H1 (cell line): ENCODE data around the gene TOP3B. TPM values are rescaled to one million over a fixed set of nuclear protein-coding genes. Genes with fewer than 3 reads are reported as not detected.

Experiments
- CTCF ChIA-PET: fragments of 300-600 bp; sonication (Branson Sonifier 250); formaldehyde crosslinking; loops from one replicate; lab custom pipeline; 2021; ENCODE audit not compliant: partially characterized antibody; lab: Charles Lee
- POLR2A ChIA-PET: fragments of 300-600 bp; sonication (Branson Sonifier 250); formaldehyde crosslinking; loops from one replicate; lab custom pipeline; 2021; ENCODE audit warnings: inconsistent platforms; ENCODE audit not compliant: partially characterized antibody; lab: Charles Lee
- DNase-seq, 2 experiments: peaks; one replicate each; pipeline versions ENCODE4 v3.0.0 to v3.0.0-alpha.2; 2010 to 2022; ENCODE audit warnings: low spot score in 2 of 2, low read depth in 1 of 2, mixed read lengths in 1 of 2
- FAIRE-seq: peaks from 2 replicates; lab custom pipeline; 2011; peaks lifted over from hg19 to GRCh38; lab: Jason Lieb, UNC
- H2AFZ ChIP-seq: 2 replicates; pipeline ENCODE4 v1.8.1; 2012; ENCODE audit warnings: low read length, inconsistent platforms
- H2AK5ac ChIP-seq: 2 replicates; pipeline ENCODE4 v1.6.1; 2013; ENCODE audit warnings: low read depth, low read length
- H2BK120ac ChIP-seq: replicated peaks from 2 replicates; pipeline ENCODE3; 2013; ENCODE audit warnings: low read depth, low read length, inconsistent platforms
- H2BK12ac ChIP-seq: 2 replicates; pipeline ENCODE4 v1.6.1; 2013; ENCODE audit warnings: low read depth, low read length
- H2BK15ac ChIP-seq: 2 replicates; pipeline ENCODE4 v1.6.1; 2013; ENCODE audit warnings: low read length
- H2BK20ac ChIP-seq: 2 replicates; pipeline ENCODE4 v1.6.1; 2013; ENCODE audit warnings: low read length
- H2BK5ac ChIP-seq: 2 replicates; pipeline ENCODE4 v1.6.1; 2013; ENCODE audit warnings: low read depth, low read length
- H3K14ac ChIP-seq: 2 replicates; pipeline ENCODE4 v1.6.1; 2013; ENCODE audit warnings: inconsistent platforms; ENCODE audit not compliant: insufficient read length
- H3K18ac ChIP-seq: 2 replicates; pipeline ENCODE4 v1.6.1; 2013; ENCODE audit warnings: low read length; ENCODE audit errors: extremely low read depth
- H3K23ac ChIP-seq: 2 replicates; pipeline ENCODE4 v1.6.1; 2013; ENCODE audit warnings: inconsistent platforms; ENCODE audit not compliant: insufficient read length
- H3K23me2 ChIP-seq: 2 replicates; pipeline ENCODE4 v1.6.1; 2013; ENCODE audit warnings: low read depth, low read length
- H3K27ac ChIP-seq: 2 replicates; pipeline ENCODE4 v1.6.1; 2011; ENCODE audit warnings: low read depth, low read length, inconsistent platforms
- H3K27me3 ChIP-seq, 4 experiments: replicated peaks in 1 of 4; 1 replicate in 1 of 4; 2 replicates in 3 of 4; pipeline versions ENCODE4 v1.6.1 to v1.8.1; 2011 to 2013; ENCODE audit warnings: low read length in 3 of 4, mild to moderate bottlenecking in 3 of 4, inconsistent platforms in 2 of 4, mixed read lengths in 2 of 4, moderate library complexity in 1 of 4; ENCODE audit not compliant: control insufficient read depth in 3 of 4, insufficient read depth in 3 of 4; ENCODE audit errors: extremely low read depth in 1 of 4
- H3K36me3 ChIP-seq, 4 experiments: 2 replicates each; pipeline versions ENCODE4 v1.6.1 to v1.8.1; 2011 to 2013; ENCODE audit warnings: mild to moderate bottlenecking in 4 of 4, low read length in 3 of 4, moderate library complexity in 2 of 4, control low read depth in 1 of 4, inconsistent platforms in 1 of 4; ENCODE audit not compliant: insufficient read depth in 4 of 4, control insufficient read depth in 2 of 4
- H3K4ac ChIP-seq: replicated peaks from 2 replicates; pipeline ENCODE3; 2013; ENCODE audit warnings: low read length, low read depth, mixed read lengths, inconsistent platforms; ENCODE audit not compliant: insufficient read length
- H3K4me1 ChIP-seq, 4 experiments: replicated peaks in 1 of 4; 1 replicate in 1 of 4; 2 replicates in 3 of 4; pipeline versions ENCODE4 v1.6.1 to v1.8.1; 2011 to 2013; ENCODE audit warnings: low read length in 3 of 4, inconsistent platforms in 2 of 4, mixed read lengths in 1 of 4; ENCODE audit not compliant: insufficient read depth in 4 of 4, control insufficient read depth in 3 of 4
- H3K4me2 ChIP-seq, 2 experiments: 2 replicates each; pipeline versions ENCODE4 v1.6.1 to v1.8.1; 2011 to 2013; ENCODE audit warnings: low read depth in 2 of 2, low read length in 2 of 2, control low read depth in 1 of 2, inconsistent platforms in 1 of 2, mild to moderate bottlenecking in 1 of 2; ENCODE audit not compliant: insufficient read depth in 1 of 2
- H3K4me3 ChIP-seq, 4 experiments: fragments of 200-600, 300-600 bp in 1 of 4; sonication (generic), shearing (Covaris generic), sonication (Bioruptor Twin) in 1 of 4; 2 replicates each; pipeline versions ENCODE4 v1.5.1 to v1.8.1; 2011 to 2016; ENCODE audit warnings: low read length in 4 of 4, low read depth in 3 of 4, control low read depth in 2 of 4, inconsistent platforms in 2 of 4, mild to moderate bottlenecking in 2 of 4, mixed read lengths in 1 of 4, moderate library complexity in 1 of 4; ENCODE audit not compliant: insufficient read depth in 2 of 4; ENCODE audit errors: extremely low read depth in 1 of 4
- H3K56ac ChIP-seq: replicated peaks from 2 replicates; pipeline ENCODE3; 2013; ENCODE audit warnings: low read depth, mild to moderate bottlenecking, mixed read lengths, low read length, inconsistent platforms; ENCODE audit not compliant: insufficient read length
- H3K79me1 ChIP-seq: 2 replicates; pipeline ENCODE4 v1.6.1; 2013; ENCODE audit warnings: low read depth, low read length, control low read depth
- H3K79me2 ChIP-seq, 2 experiments: 2 replicates each; pipeline versions ENCODE4 v1.6.1 to v1.8.1; 2012 to 2013; ENCODE audit warnings: low read length in 2 of 2, mild to moderate bottlenecking in 2 of 2, inconsistent platforms in 1 of 2; ENCODE audit not compliant: insufficient read depth in 2 of 2, control insufficient read depth in 1 of 2
- H3K9ac ChIP-seq, 4 experiments: replicated peaks in 1 of 4; 1 replicate in 1 of 4; 2 replicates in 3 of 4; pipeline versions ENCODE4 v1.6.1 to v1.8.1; 2011 to 2013; ENCODE audit warnings: low read depth in 3 of 4, low read length in 3 of 4, control low read depth in 2 of 4, mild to moderate bottlenecking in 2 of 4, moderate library complexity in 2 of 4, inconsistent platforms in 1 of 4; ENCODE audit errors: extremely low read depth in 1 of 4
- H3K9me3 ChIP-seq, 2 experiments: 2 replicates each; pipeline versions ENCODE4 v1.6.1 to v1.8.1; 2012 to 2013; ENCODE audit warnings: mild to moderate bottlenecking in 2 of 2, moderate library complexity in 2 of 2, control low read depth in 1 of 2, inconsistent platforms in 1 of 2, low read depth in 1 of 2, low read length in 1 of 2, mixed read lengths in 1 of 2; ENCODE audit not compliant: insufficient read depth in 2 of 2
- H4K20me1 ChIP-seq, 2 experiments: replicated peaks in 1 of 2; 2 replicates each; pipeline versions ENCODE3 to v1.8.1; 2011 to 2013; ENCODE audit warnings: inconsistent platforms in 2 of 2, low read length in 2 of 2, mild to moderate bottlenecking in 1 of 2; ENCODE audit not compliant: insufficient read depth in 2 of 2, control insufficient read depth in 1 of 2
- H4K5ac ChIP-seq: 2 replicates; pipeline ENCODE4 v1.6.1; 2013; ENCODE audit warnings: low read length, low read depth, mixed read lengths, inconsistent platforms; ENCODE audit not compliant: insufficient read length
- H4K8ac ChIP-seq: 2 replicates; pipeline ENCODE4 v1.8.0; 2013; ENCODE audit warnings: mild to moderate bottlenecking, moderate library complexity, low read length, inconsistent platforms; ENCODE audit not compliant: insufficient read depth; ENCODE audit errors: extremely low read depth
- H4K91ac ChIP-seq: replicated peaks from 2 replicates; pipeline ENCODE3; 2013; ENCODE audit warnings: low read length, mixed read lengths, inconsistent platforms; ENCODE audit not compliant: insufficient read length
- KDM5A ChIP-seq: fragments of 200-600 bp; IDR thresholded peaks from 2 replicates; pipeline ENCODE4 v1.7.1; 2012; ENCODE audit warnings: mild to moderate bottlenecking, low read length, inconsistent platforms, mixed read lengths
- SP2 ChIP-seq: IDR thresholded peaks from 2 replicates; pipeline ENCODE4 v1.6.1; 2012; ENCODE audit warnings: mild to moderate bottlenecking, low read length, inconsistent platforms
- SP4 ChIP-seq: IDR thresholded peaks from 2 replicates; pipeline ENCODE4 v1.6.1; 2012; ENCODE audit warnings: low read length, inconsistent platforms
- ZNF274 ChIP-seq: IDR thresholded peaks from 2 replicates; pipeline ENCODE4 v1.7.0; 2012; ENCODE audit warnings: low read length, borderline replicate concordance; ENCODE audit errors: extremely low read depth
- WGBS, 2 experiments: shearing (Covaris generic) in 1 of 2; methylation state at CpG; one replicate each; pipeline versions ENCODE4 v1.1.6 to v1.1.7; 2013 to 2015; ENCODE audit warnings: low lambda C conversion rate in 2 of 2, mixed read lengths in 2 of 2, inconsistent platforms in 1 of 2, low coverage in 1 of 2, missing lambda C conversion rate in 1 of 2; ENCODE audit not compliant: insufficient replicate concordance in 2 of 2, insufficient coverage in 1 of 2, insufficient read length in 1 of 2; ENCODE audit errors: extremely low coverage in 1 of 2, missing lambda C conversion rate in 1 of 2; 5-methylcytosine and 5-hydroxymethylcytosine counted together
- polyA plus RNA-seq, 7 experiments: library from polyadenylated mRNA; depleted of rRNA in 3 of 7; stranded (reverse) in 5 of 7; unstranded in 2 of 7; fragments of >200 nt in 5 of 7; fragments of 200-250 nt in 2 of 7; gene quantifications; 1 replicate in 5 of 7; 2 replicates in 1 of 7; 4 replicates in 1 of 7; pipeline versions ENCODE4 v1.2.1 to v1.2.3, GENCODE V29; 2011 to 2013; ENCODE audit warnings: missing spikeins in 2 of 7, mixed read lengths in 2 of 7
- total RNA-seq: library from RNA; stranded (reverse); fragmentation: NEBNext Ultra II Directional; extraction: Animal tissue kit (Norgen Biotek cat#: 25700); gene quantifications from 2 replicates; pipeline ENCODE4 v1.2.1, GENCODE V29; 2021

The TOP3B gene
- total and polyA plus RNA-seq, 2 of the 8 experiments (the other 6 are each of a cell fraction or from before 2014, with no cell fraction given) = 30.4 to 52.8 TPM

- Histone ChIP-seq H2AFZ (no peak overlapping the region), H2BK15ac (no peak overlapping the region), H2BK12ac (no peak overlapping the region; the same call in 1 of the 2 replicates), H3K79me2 (no peaks in the 10 kb centered on the region), H3K79me1 (no peaks in the 10 kb centered on the region; the same call in 1 of the 2 replicates), H3K14ac (no peak overlapping the region), H2BK20ac (no peak overlapping the region), H4K20me1 (peaks cover 2 to 3% of the 10 kb centered on the region in 2 experiments), H3K18ac (no peak overlapping the region; the same call in 1 of the 2 replicates), H3K9ac (no peak overlapping the region), H3K4me1 (peaks cover 0 to 12% (median 5%) of the 10 kb centered on the region in 4 experiments; a peak in 4 of 7 replicates), H2BK5ac (no peak overlapping the region; the same call in 1 of the 2 replicates), H4K8ac (no peak overlapping the region), H3K4me3 (no peak overlapping the region), H3K27ac (no peak overlapping the region), H2BK120ac (no peak overlapping the region), H3K23ac (no peak overlapping the region), H4K5ac (no peak overlapping the region), H3K23me2 (no peaks in the 10 kb centered on the region), H3K9me3 (no peaks in the 10 kb centered on the region), H3K27me3 (no peaks in the 10 kb centered on the region), H3K4ac (no peak overlapping the region), H4K91ac (no peak overlapping the region), H3K56ac (no peak overlapping the region), H2AK5ac (no peak overlapping the region), H3K36me3 (no peaks in the 10 kb centered on the region), H3K4me2 (no peak overlapping the region)
- POLR2A ChIA-PET = interaction anchor here (1.1 kb wide), 1 partner anchor 207 kb away, joined by 3 read pairs; the partner anchor contains the start of gene YPEL1
- 84% methylated on average over 19 of the region's 19 CpGs; no CpG with 5 or more reads in 1 of the 2 experiments for WGBS, 2 experiments
- CTCF ChIA-PET = interaction anchor here (1.0 to 1.2 kb wide), 3 partner anchors 10 to 182 kb away, joined by 3 read pairs; partner anchors contain the start of gene PPM1F
- TF ChIP-seq KDM5A (no peak), SP2 (no peak), ZNF274 (no peak), SP4 (no peak)
- FAIRE-seq (no peak), DNase-seq (no peak)
These were observed 39.9 kb downstream of the TOP3B start for GRCh38 chr22:21942407-21943343.
